Mesodermal cell (in vitro differentiated cells): ENCODE data around the gene PHLDB3.

Source experiments
- H3K27ac ChIP-seq: 2 replicates; pipeline ENCODE4 v1.7.0; 2013; ENCODE audit warnings: mild to moderate bottlenecking, low read depth, low read length, moderate library complexity; ENCODE audit not compliant: severe bottlenecking
- H3K36me3 ChIP-seq: 2 replicates; pipeline ENCODE4 v1.7.1; 2013; ENCODE audit warnings: mild to moderate bottlenecking, low read length, moderate library complexity; ENCODE audit not compliant: control insufficient read depth, insufficient read depth
- H3K4me1 ChIP-seq: one replicate; pipeline ENCODE4 v1.7.1; 2013; ENCODE audit warnings: mild to moderate bottlenecking, low read length; ENCODE audit not compliant: insufficient read depth, control insufficient read depth, poor library complexity, severe bottlenecking
- H3K4me3 ChIP-seq: 2 replicates; pipeline ENCODE4 v1.7.0; 2013; ENCODE audit warnings: low read length, control low read depth, mild to moderate bottlenecking; ENCODE audit not compliant: insufficient read depth, poor library complexity, severe bottlenecking; ENCODE audit errors: extremely low read depth
- H3K9me3 ChIP-seq: 2 replicates; pipeline ENCODE4 v1.7.1; 2013; ENCODE audit warnings: mild to moderate bottlenecking, low read length, moderate library complexity; ENCODE audit not compliant: control insufficient read depth
- WGBS, 2 experiments: methylation state at CpG; one replicate each; pipeline ENCODE4 v1.1.5; 2013; ENCODE audit warnings: missing lambda C conversion rate in 2 of 2; ENCODE audit not compliant: insufficient coverage in 2 of 2; 5-methylcytosine and 5-hydroxymethylcytosine counted together

Gene PHLDB3

DNA sequence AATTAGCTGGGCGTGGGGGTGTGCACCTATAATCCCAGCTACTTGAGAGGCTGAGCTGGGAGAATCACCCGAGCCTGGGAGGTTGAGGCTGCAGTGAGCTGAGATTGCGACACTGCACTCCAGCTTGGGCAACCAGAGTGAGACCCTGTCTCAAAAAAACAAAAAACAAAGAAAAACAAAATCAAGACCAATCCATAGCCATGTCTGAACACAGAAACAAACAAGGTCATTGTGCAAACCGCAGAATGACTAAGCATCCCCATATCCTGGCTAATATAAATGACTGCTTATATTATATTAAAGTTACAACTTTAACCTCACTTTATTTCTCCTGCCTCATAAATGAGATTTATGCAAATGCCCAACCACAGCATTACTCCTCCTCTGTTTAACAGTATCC is 36.8 kb downstream of the PHLDB3 start:
- H3K4me3 ChIP-seq: no peak overlapping the region
- peaks cover 7% of the 10 kb centered on the region for H3K4me1 ChIP-seq
- no peaks in the 10 kb centered on the region for H3K9me3 ChIP-seq
- 80 to 86% methylated on average over 3 of the region's 4 CpGs for WGBS, 2 experiments
- H3K36me3 ChIP-seq: no peaks in the 10 kb centered on the region
- H3K27ac ChIP-seq: no peak overlapping the region

- no peak overlapping the region for H3K4me3 ChIP-seq
- peaks cover 7% of the 10 kb centered on the region for H3K4me1 ChIP-seq
- WGBS, 2 experiments: 85 to 86% methylated on average over 6 of the region's 6 CpGs
- no peak overlapping the region for H3K27ac ChIP-seq
- no peaks in the 10 kb centered on the region for H3K9me3 ChIP-seq
- no peaks in the 10 kb centered on the region for H3K36me3 ChIP-seq
Measured at GRCh38 chr19:43467276-43467675, 37.3 kb downstream of the PHLDB3 start.

GRCh38 chr19:43466793-43467192 is 37.8 kb downstream of the PHLDB3 start:
- H3K9me3 ChIP-seq: no peaks in the 10 kb centered on the region
- H3K4me3 ChIP-seq: no peak overlapping the region
- H3K4me1 ChIP-seq: peaks cover 7% of the 10 kb centered on the region
- H3K36me3 ChIP-seq: no peaks in the 10 kb centered on the region
- WGBS, 2 experiments: no CpG with 5 or more reads among the region's 1 CpG
- no peak overlapping the region for H3K27ac ChIP-seq

GRCh38 chr19:43465468-43466120 is 39.0 kb downstream of the PHLDB3 start, which contains the start of gene LYPD3:
TSS of gene LYPD3 (minus strand) at chr19:43465608. CDS start at chr19:43465571, 37 bp downstream.
- Histone ChIP-seq H3K36me3 (no peaks in the 10 kb centered on the region), H3K4me3 (peak within 1 kb of the TSS; percentile 56)
- 47 to 59% methylated on average over 22 to 23 of the region's 24 CpGs for WGBS, 2 experiments

DNA sequence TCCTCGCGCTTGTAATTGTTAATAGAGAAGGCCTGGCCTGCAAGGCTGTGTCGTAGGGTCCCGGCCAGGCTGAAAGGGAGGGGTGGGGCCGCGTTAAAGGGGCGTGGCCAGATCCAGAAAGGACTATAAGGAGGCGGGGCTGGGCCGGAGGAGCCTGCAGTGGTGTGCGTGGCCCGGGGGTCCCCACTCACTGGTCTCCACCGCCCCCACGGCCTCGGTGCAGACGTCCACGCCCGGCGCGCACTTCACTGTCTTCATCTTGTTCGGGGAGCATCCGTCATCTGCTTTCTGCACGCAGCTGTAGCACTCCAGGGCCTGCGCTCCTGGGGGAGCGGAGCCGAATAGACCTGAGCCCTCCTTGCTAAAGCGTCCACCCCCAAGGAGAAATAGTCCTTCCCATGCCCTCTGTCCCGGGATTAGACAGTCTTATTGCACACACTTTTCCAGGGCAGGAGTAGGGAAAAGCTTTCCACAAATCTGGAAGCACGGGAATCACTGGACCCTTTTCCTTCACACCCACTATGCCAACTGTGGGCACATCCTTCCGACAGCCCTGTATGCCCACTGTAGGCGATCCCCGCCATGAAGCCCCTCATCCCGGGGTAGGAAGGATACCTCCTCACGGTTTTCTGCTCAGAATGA is 40.3 kb downstream of the PHLDB3 start:
- peak overlapping the region; percentile 56 for H3K4me3 ChIP-seq
- 13 to 28% methylated on average over 20 to 23 of the region's 33 CpGs for WGBS, 2 experiments
- H3K4me1 ChIP-seq: peaks cover 4% of the 10 kb centered on the region
- H3K9me3 ChIP-seq: no peaks in the 10 kb centered on the region
- no peaks in the 10 kb centered on the region for H3K36me3 ChIP-seq
- H3K27ac ChIP-seq: peak overlapping the region; percentile 81

More at GRCh38 chr19:43465468-43466120, 39.0 kb downstream of the PHLDB3 start, which contains the start of gene LYPD3:
- Histone ChIP-seq H3K27ac (no peak within 1 kb of the TSS), H3K9me3 (no peaks in the 10 kb centered on the region), H3K4me1 (peaks cover 7% of the 10 kb centered on the region)

DNA sequence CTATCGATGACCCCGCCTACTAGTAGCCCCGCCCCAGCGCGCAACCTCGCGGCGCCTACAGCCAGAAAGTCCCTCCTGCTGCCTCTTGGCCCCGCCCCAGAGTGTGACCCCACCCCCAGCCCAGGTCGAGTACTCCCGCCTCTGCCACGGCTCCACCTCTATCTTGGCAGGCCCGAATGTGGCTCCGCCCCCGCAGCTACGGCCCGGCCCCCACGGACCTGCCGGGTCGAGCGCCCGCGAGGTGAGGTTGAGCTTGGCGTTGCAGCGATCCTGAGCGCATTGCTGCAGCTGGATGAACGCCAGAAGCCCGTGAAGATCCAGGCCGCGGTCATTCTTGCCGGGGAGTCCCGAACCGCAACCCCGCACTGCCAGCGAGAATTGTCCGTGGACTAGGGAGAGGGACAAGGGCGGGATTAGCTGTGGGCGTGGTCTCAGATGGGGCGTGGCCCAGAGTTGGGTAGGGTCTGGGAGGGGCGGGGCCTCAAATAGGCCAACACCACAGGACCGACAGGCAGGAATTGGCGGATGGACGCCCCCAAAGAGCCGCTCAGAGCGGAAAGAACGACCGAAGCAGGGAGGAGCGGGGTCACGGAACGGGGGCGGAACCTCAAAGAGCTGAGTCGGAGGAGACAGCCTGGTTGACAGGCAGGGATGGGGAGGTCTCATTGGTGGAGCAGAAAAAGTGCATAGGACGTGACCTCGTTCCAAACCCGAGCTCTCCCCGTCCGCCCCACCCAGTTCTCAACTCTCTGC is 41.0 kb downstream of the PHLDB3 start:
- H3K4me1 ChIP-seq: peaks cover 4% of the 10 kb centered on the region
- peak overlapping the region; percentile 56 for H3K4me3 ChIP-seq
- WGBS, 2 experiments: 0% methylated on average over 39 to 41 of the region's 57 CpGs
- H3K36me3 ChIP-seq: no peaks in the 10 kb centered on the region
- no peaks in the 10 kb centered on the region for H3K9me3 ChIP-seq
- H3K27ac ChIP-seq: peak overlapping the region; percentile 81

DNA sequence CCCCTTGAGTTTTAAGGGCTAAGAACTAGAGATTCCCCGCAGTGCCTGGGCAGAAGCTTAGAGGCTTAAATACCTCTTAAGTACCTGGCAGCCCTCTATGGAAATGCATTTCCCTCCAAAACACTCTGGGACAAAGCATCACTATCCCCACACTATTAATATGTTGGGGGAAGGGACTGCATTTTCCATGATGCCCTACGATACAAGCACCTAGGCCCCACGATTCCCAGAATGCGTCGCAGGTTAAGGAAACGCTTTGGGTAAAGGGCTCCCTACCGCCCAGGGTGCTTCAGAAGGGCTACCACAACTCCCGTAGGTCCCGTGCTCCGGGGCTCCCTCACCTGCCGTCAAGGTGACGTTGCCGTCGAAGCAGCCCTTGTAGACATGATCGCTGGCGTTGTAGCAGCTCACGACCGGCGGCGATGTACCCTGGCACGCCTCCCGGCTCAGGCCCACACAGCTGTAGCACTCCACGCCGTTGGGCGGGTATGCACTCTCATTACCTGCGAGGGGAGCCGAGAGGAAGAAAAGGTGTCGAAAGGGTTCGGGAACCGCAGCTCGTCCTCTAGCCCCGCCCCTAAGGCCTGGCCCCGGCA is 41.7 kb downstream of the PHLDB3 start:
- Histone ChIP-seq H3K9me3 (no peaks in the 10 kb centered on the region), H3K4me3 (peak overlapping the region; percentile 56), H3K4me1 (peaks cover 4% of the 10 kb centered on the region)

DNA sequence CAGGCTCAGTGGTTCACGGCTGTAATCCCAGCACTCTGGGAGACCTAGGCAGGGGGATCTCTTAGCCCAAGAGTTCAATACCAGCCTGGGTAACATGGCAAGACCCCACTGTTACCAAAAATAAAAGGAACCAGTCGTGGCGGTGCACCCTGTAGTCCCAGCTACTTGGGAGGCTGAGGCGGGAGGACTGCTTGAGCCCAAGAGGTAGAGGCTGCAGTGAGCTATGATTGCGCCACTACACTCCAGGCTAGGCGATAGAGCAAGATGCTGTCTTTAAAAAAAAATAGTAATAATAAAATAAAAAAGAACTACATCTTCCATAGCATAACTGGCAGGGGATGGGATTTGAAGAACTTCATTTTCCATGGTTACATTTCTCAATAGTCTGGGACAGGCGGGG is 42.2 kb downstream of the PHLDB3 start:
- H3K36me3 ChIP-seq: no peaks in the 10 kb centered on the region
- H3K27ac ChIP-seq: no peak overlapping the region
- 83 to 94% methylated on average over 3 to 5 of the region's 7 CpGs for WGBS, 2 experiments
- peaks cover 4% of the 10 kb centered on the region for H3K4me1 ChIP-seq
- H3K4me3 ChIP-seq: peak overlapping the region; percentile 56
- no peaks in the 10 kb centered on the region for H3K9me3 ChIP-seq

More for the DNA sequence above, 41.7 kb downstream of the PHLDB3 start:
- Histone ChIP-seq H3K36me3 (no peaks in the 10 kb centered on the region), H3K27ac (no peak overlapping the region)
- WGBS, 2 experiments: 11 to 12% methylated on average over 21 to 26 of the region's 33 CpGs

- Histone ChIP-seq H3K4me3 (no peak overlapping the region), H3K9me3 (no peaks in the 10 kb centered on the region), H3K36me3 (no peaks in the 10 kb centered on the region), H3K4me1 (peaks cover 4% of the 10 kb centered on the region), H3K27ac (no peak overlapping the region)
- 92 to 95% methylated on average over 8 to 10 of the region's 12 CpGs for WGBS, 2 experiments
Measured at GRCh38 chr19:43461303-43461702, 43.2 kb downstream of the PHLDB3 start.

- Histone ChIP-seq H3K9me3 (no peaks in the 10 kb centered on the region), H3K4me1 (peaks cover 4% of the 10 kb centered on the region), H3K4me3 (no peak overlapping the region), H3K27ac (no peak overlapping the region), H3K36me3 (no peaks in the 10 kb centered on the region)
- WGBS, 2 experiments: 81 to 86% methylated on average over 6 to 12 of the region's 16 CpGs
Measured at GRCh38 chr19:43460362-43461016, 44.1 kb downstream of the PHLDB3 start.
